ENCODE results near the gene CEP97. TPM values are rescaled to one million over a fixed set of nuclear protein-coding genes. Genes with fewer than 3 reads are reported as not detected.

Gene CEP97
- total and polyA plus RNA-seq, 9 of the 15 experiments (the other 6 are each of a cell fraction or from before 2014, with no cell fraction given): 2.0 to 10.1 (median 4.3) TPM

- Histone ChIP-seq H3K79me2 (ENCODE audit: control insufficient read depth, insufficient read depth, low read length) (no peaks in the 10 kb centered on the region), H3K27ac (ENCODE audit: extremely low read depth, low read depth, low read length) (no peak overlapping the region), H3K27me3 (ENCODE audit: control insufficient read depth in 2 of 2, insufficient read depth in 2 of 2, low read length in 2 of 2) (no peaks in the 10 kb centered on the region), H3K4me1 (replicated peaks in 1 of 2; ENCODE audit: control insufficient read depth in 2 of 2, insufficient read depth in 2 of 2, low read length in 2 of 2) (no peaks in the 10 kb centered on the region), H3K9ac (ENCODE audit: insufficient read depth in 1 of 2, low read depth in 2 of 2, low read length in 2 of 2) (no peak overlapping the region), H4K20me1 (replicated peaks; ENCODE audit: control insufficient read depth, insufficient read depth, low read length) (no peaks in the 10 kb centered on the region), H3K9me1 (ENCODE audit: control insufficient read depth, insufficient read depth, low read length) (no peaks in the 10 kb centered on the region), H3K36me3 (ENCODE audit: control insufficient read depth, insufficient read depth, low read length) (no peaks in the 10 kb centered on the region), H3K9me3 (replicated peaks; ENCODE audit: control insufficient read depth, insufficient read depth, low read depth, low read length) (no peaks in the 10 kb centered on the region), H2AFZ (ENCODE audit: low read depth, low read length) (no peak overlapping the region), H3K4me2 (ENCODE audit: insufficient read depth, low read length) (no peak overlapping the region), H3K4me3 (no peak overlapping the region)
- no peak for FAIRE-seq
- no peak for ATAC-seq
- POLR2A ChIA-PET: interaction anchor here (1.5 kb wide), 1 partner anchor 11 kb away, joined by 3 read pairs; no protein-coding TSS in a partner anchor
- no peak for TF ChIP-seq ZNF644 (tag; IDR thresholded peaks at IDR 0.05; ENCODE audit: low read depth)
- TF ChIP-seq TBL1XR1 (IDR thresholded peaks at IDR 0.05; ENCODE audit: low read length in 2 of 2): no peak
- no peak for TF ChIP-seq ZFP91 (CRISPR knock-in tag; IDR thresholded peaks at IDR 0.05)
- TF ChIP-seq TAL1 (IDR thresholded peaks at IDR 0.05): no peak
- TF ChIP-seq FOXA1 (IDR thresholded peaks at IDR 0.05; ENCODE audit: borderline replicate concordance): no peak
- no peak for TF ChIP-seq CC2D1A (IDR thresholded peaks at IDR 0.05)
- in situ Hi-C loops (cut with MboI) (no loop called here), intact Hi-C loops (cut with micrococcal nuclease) (no loop called here)
- 42% methylated on average over 3 of the region's 3 CpGs for WGBS (ENCODE audit: insufficient coverage, low coverage, missing lambda C conversion rate)
- DNase-seq (ENCODE audit: extremely low read depth in 1 of 4, low spot score in 3 of 4): no peak
- no TSS peak for BruUV-seq (replicated peaks)
- CTCF ChIA-PET (ENCODE audit: low intra/inter-chr PET ratio): no interaction called here
Observed at GRCh38 chr3:101796077-101796680, 71.8 kb downstream of the CEP97 start.

All from K562 (cell line).